Retinal pigment epithelial cell (primary cell): ENCODE data around the gene MYMK.
A peak's percentile ranks its signal among the peaks of the same experiment; 100 is the strongest.

Experiments used
- DNase-seq: peaks from one replicate; pipeline ENCODE4 v3.0.0-alpha.2; 2010; ENCODE audit warnings: low read depth
- H3K4me3 ChIP-seq: 2 replicates; pipeline ENCODE4 v1.5.1; 2011; ENCODE audit warnings: mild to moderate bottlenecking, low read length, control low read depth, moderate library complexity
- CTCF ChIP-seq: conservative IDR thresholded peaks from 2 replicates; pipeline ENCODE4 v1.5.1; 2011; ENCODE audit warnings: low read depth, low read length, control low read depth, inconsistent platforms

Gene MYMK

GRCh38 chr9:133470427-133470924 is 54.3 kb downstream of the MYMK start:
- no peak for DNase-seq
- TF ChIP-seq CTCF = no peak
- H3K4me3 ChIP-seq = no peak overlapping the region

GRCh38 chr9:133468777-133469421 is 55.9 kb downstream of the MYMK start:
- TF ChIP-seq CTCF = no peak
- no peak overlapping the region for H3K4me3 ChIP-seq
- no peak for DNase-seq

- no peak for DNase-seq
- H3K4me3 ChIP-seq = no peak overlapping the region
- no peak for TF ChIP-seq CTCF
These were observed 56.4 kb downstream of the MYMK start for GRCh38 chr9:133468374-133468773.

- no peak for DNase-seq
- no peak overlapping the region for H3K4me3 ChIP-seq
- peak; percentile 22 for TF ChIP-seq CTCF
These were observed 57.7 kb downstream of the MYMK start for GRCh38 chr9:133467101-133467500.

GRCh38 chr9:133465984-133466383 is 58.8 kb downstream of the MYMK start:
- no peak for DNase-seq
- H3K4me3 ChIP-seq = no peak overlapping the region
- TF ChIP-seq CTCF = no peak

- DNase-seq = no peak
- H3K4me3 ChIP-seq = no peak overlapping the region
- no peak for TF ChIP-seq CTCF
These were observed 60.1 kb downstream of the MYMK start for GRCh38 chr9:133464638-133465037.
